ENCODE results near the gene GPC6.

DNA sequence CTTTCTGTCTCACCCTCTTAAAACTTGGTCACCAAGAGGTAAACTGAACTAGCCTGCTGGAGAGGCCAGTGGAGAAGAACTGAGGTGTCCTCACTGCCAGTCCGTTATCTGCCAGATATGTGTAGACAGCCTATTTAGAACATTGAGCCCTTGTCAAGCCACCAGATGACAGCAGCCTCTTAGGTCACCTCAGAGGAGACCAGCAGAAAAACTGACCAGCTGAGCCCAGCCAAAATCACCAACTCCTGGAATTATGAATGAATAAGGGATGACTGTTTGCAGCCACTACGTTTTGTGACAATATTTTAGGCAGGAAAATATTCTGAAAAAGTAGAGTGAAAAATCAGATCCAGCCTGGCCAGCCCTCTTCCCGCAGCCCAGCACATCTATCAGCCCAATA lies 739.0 kb downstream of the GPC6 start:
- no peak for TF ChIP-seq EZH2phosphoT487 (IDR thresholded peaks at IDR 0.05; ENCODE audit: borderline replicate concordance, low read depth)
- TF ChIP-seq, protein P1, sequence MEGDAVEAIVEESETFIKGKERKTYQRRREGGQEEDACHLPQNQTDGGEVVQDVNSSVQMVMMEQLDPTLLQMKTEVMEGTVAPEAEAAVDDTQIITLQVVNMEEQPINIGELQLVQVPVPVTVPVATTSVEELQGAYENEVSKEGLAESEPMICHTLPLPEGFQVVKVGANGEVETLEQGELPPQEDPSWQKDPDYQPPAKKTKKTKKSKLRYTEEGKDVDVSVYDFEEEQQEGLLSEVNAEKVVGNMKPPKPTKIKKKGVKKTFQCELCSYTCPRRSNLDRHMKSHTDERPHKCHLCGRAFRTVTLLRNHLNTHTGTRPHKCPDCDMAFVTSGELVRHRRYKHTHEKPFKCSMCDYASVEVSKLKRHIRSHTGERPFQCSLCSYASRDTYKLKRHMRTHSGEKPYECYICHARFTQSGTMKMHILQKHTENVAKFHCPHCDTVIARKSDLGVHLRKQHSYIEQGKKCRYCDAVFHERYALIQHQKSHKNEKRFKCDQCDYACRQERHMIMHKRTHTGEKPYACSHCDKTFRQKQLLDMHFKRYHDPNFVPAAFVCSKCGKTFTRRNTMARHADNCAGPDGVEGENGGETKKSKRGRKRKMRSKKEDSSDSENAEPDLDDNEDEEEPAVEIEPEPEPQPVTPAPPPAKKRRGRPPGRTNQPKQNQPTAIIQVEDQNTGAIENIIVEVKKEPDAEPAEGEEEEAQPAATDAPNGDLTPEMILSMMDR (IDR thresholded peaks at IDR 0.05): no peak
- no peak for TF ChIP-seq GABPA (IDR thresholded peaks at IDR 0.05; ENCODE audit: low read depth)
- TF ChIP-seq NFIC (IDR thresholded peaks at IDR 0.05; ENCODE audit: borderline replicate concordance): no peak
- TF ChIP-seq POLR2AphosphoS5 (IDR thresholded peaks at IDR 0.05; ENCODE audit: low read depth, low read length): no peak
- TF ChIP-seq JUND (IDR thresholded peaks at IDR 0.05): no peak
- no peak for TF ChIP-seq SIN3A (IDR thresholded peaks at IDR 0.05; ENCODE audit: borderline replicate concordance, low read depth, low read length)
